AG10803 (cell line): ENCODE data around the gene TAF12.

Source experiments
- DNase-seq: peaks from one replicate; pipeline ENCODE4 v3.0.0; 2010; ENCODE audit warnings: low read depth
- H3K4me3 ChIP-seq: 2 replicates; pipeline ENCODE4 v1.5.1; 2011; ENCODE audit warnings: mild to moderate bottlenecking, low read length, control low read depth
- TF ChIP-seq, protein P1 (sequence below): conservative IDR thresholded peaks from 2 replicates; pipeline ENCODE4 v1.5.1; 2011; ENCODE audit warnings: mild to moderate bottlenecking, low read length, control low read depth, inconsistent platforms

TAF12 gene

GRCh38 chr1:28560886-28561285 lies 82.0 kb downstream of the TAF12 start:
- TF ChIP-seq, protein P1, sequence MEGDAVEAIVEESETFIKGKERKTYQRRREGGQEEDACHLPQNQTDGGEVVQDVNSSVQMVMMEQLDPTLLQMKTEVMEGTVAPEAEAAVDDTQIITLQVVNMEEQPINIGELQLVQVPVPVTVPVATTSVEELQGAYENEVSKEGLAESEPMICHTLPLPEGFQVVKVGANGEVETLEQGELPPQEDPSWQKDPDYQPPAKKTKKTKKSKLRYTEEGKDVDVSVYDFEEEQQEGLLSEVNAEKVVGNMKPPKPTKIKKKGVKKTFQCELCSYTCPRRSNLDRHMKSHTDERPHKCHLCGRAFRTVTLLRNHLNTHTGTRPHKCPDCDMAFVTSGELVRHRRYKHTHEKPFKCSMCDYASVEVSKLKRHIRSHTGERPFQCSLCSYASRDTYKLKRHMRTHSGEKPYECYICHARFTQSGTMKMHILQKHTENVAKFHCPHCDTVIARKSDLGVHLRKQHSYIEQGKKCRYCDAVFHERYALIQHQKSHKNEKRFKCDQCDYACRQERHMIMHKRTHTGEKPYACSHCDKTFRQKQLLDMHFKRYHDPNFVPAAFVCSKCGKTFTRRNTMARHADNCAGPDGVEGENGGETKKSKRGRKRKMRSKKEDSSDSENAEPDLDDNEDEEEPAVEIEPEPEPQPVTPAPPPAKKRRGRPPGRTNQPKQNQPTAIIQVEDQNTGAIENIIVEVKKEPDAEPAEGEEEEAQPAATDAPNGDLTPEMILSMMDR: no peak
- H3K4me3 ChIP-seq: no peak overlapping the region
- DNase-seq: no peak
